GM12864 (cell line): Measurements from ENCODE around the gene CACNA2D1.
"Not testable (repeated sequence)": the region's sequence is repeated elsewhere in the genome, so short reads cannot be mapped to it uniquely, and the experiment has no call there.

Source experiments
- DNase-seq: peaks from one replicate; pipeline ENCODE4 v3.0.0-alpha.2; 2011; ENCODE audit warnings: low read depth
- H3K4me3 ChIP-seq: 2 replicates; pipeline ENCODE4 v1.5.1; 2011; ENCODE audit warnings: mild to moderate bottlenecking, low read depth, low read length, control low read depth
- TF ChIP-seq, protein P1 (sequence below): IDR thresholded peaks from 2 replicates; pipeline ENCODE4 v1.5.1; 2011; ENCODE audit warnings: low read depth, mild to moderate bottlenecking, moderate library complexity, low read length, control low read depth, inconsistent platforms; ENCODE audit errors: missing control alignments

CACNA2D1 gene

DNA sequence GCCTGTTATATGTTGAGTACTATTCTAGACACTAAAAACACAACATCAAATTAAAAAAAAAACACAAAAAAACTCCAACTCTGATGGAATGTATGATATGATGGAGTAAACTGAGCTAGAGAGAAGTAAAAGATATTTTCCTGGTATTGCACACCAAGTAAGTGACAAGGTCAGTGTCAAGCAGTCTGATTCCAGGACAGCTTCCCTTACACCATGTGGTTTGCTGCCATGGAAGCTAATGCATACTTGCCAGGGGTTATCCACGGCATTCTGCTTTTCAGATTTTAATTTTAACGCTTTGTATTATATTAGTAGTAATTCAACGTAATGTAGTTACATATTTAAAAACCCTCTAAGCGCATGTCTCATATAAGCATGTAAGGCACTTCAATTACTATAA, 48.4 kb downstream of the CACNA2D1 start:
- no peak overlapping the region for H3K4me3 ChIP-seq
- no peak for DNase-seq
- TF ChIP-seq, protein P1, sequence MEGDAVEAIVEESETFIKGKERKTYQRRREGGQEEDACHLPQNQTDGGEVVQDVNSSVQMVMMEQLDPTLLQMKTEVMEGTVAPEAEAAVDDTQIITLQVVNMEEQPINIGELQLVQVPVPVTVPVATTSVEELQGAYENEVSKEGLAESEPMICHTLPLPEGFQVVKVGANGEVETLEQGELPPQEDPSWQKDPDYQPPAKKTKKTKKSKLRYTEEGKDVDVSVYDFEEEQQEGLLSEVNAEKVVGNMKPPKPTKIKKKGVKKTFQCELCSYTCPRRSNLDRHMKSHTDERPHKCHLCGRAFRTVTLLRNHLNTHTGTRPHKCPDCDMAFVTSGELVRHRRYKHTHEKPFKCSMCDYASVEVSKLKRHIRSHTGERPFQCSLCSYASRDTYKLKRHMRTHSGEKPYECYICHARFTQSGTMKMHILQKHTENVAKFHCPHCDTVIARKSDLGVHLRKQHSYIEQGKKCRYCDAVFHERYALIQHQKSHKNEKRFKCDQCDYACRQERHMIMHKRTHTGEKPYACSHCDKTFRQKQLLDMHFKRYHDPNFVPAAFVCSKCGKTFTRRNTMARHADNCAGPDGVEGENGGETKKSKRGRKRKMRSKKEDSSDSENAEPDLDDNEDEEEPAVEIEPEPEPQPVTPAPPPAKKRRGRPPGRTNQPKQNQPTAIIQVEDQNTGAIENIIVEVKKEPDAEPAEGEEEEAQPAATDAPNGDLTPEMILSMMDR, result no peak

DNA sequence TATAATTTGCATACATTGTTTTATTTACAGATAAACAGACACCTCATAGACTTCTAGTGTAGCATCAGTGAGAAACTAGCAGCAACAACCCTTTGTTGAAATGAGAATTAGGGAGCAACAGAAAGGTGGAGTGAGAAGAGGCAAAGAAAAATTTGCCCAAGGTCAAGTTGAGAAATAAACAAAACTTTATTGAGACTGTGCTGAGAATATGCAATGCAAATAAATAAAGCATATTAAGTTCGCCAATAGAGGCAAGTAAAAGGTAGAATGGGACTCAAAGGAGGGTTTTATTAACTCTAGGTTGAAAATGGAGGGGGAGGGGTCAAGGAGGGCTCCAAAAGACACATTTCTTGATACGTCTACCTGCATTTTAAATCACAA, 49.7 kb downstream of the CACNA2D1 start:
- no peak overlapping the region for H3K4me3 ChIP-seq
- TF ChIP-seq, protein P1, result no peak
- no peak for DNase-seq

DNA sequence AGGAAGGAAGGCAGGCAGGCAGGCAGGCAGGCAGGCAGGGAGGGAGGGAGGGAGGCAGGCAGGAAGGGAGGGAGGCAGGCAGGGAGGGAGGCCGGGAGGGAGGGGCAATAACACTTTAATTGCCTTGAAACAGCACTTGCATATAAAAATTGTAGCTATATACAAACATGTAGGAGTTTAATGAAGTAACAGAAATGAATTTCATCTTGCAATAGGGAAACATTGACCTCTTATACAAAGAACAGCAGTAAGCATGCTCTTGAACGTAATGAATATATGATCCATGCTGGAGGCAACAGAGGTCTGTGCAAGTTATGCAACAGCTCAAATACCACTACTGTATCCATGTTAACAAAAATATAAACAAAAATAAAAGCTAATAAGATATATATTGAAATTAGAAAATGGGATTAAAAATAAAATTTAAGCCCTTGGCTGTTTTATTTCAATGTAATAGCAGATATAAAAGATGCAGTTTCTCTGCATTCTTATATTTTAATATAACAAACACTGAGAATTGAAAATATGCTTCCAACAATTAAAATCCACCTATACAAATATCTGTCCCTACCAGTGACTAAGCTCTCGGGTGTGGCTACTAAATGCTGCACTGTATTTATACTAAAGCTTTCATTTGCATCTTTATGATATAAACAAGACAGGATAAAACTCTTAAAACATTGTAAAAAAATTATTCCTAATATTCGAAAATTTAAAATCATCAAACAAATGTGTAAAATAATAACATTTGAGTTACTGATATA, 50.3 kb downstream of the CACNA2D1 start:
- no peak for DNase-seq
- TF ChIP-seq, protein P1, result no peak
- no peak overlapping the region for H3K4me3 ChIP-seq

DNA sequence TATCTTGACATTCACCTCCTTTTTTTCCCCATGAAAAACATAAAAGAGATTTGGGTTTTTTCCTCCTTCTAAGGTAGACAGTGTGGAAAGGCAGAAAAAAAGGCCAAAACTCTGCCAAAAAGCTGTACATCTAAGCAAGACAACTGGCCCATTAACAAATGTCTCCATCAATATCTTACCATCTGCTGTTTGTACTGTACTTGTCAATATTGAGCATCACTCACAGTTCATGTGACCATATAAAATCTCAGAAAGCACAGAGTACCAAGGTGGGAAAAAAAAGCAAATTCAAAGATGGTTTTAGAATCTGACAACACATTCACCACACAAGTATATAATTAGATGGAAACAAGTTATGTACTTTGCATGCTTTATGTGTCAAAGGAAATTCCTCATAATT, 52.6 kb downstream of the CACNA2D1 start:
- DNase-seq, result no peak
- TF ChIP-seq, protein P1, result no peak
- no peak overlapping the region for H3K4me3 ChIP-seq

DNA sequence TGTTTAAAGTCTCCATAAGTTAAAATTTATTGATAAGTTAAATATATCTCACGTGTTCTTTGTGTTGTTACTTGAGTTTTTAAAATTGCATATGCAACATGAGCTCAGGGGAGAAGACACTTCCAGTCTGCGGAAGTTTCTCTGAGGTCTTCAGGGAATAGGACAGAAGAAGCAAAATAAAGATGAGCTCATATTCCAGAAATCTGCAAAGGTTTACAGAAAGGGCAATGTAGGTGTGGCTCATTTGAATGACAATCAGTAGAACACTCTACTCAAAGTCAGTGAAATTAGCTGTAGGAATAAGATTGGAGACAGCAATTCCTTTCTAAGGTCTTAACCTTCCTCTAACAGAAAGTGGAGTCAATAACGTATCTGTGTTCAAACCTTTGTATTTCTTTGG, 53.7 kb downstream of the CACNA2D1 start:
- TF ChIP-seq, protein P1, result no peak
- no peak for DNase-seq
- H3K4me3 ChIP-seq, result no peak overlapping the region

DNA sequence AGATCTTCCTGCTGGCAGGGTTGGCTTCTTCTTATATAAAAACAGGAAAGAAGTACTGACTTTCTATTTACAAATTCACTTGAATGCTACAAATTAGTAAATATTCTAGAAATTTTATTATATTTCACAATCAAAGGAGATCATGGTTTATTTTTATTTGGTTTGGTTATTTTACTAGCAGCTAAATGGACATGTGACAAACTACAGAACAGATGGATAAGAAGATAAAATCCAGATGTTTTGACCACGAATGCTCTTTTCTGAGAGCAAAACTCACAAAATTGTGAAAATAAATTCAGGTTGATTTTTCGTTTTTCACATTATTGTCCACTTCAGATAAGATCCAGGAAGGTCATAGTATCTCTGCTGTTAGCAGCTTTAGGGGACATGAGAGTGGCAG, 55.4 kb downstream of the CACNA2D1 start:
- no peak overlapping the region for H3K4me3 ChIP-seq
- TF ChIP-seq, protein P1, result no peak
- DNase-seq, result no peak

DNA sequence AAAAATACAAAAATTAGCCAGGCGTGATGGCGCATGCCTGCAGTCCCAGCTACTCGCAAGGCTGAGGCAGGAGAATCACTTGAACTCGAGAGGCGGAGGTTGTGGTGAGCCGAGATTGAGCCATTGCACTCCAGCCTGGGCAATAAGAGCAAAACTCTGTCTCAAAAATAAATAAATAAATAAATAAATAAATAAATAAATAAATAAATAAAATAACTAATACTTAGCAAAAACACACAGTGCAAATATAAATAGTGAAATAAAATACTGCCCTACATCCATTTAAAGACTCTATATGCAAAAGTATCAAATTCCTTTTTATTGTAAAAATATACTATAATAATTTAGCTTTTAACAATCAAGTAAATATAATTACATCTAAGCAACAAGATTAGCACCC, 57.0 kb downstream of the CACNA2D1 start:
- not testable (repeated sequence) for DNase-seq, H3K4me3 ChIP-seq

DNA sequence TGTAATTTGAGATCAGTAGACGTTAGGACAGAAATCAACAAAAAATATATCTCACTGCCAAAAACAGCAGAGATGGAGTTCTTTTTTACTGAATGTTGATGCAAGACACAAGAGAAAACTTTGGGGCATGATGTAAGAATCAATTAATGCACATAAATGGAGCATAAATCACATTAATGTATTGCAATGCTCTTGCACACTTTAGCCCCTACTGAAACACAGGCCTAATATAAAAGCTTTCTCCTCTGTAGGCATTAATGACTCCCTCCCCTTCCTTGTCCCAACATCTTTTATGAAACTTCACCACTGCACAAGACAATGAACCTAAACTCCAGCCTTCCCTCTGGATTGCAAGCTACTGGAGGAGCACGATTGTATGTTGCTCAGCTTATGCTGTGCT, 58.8 kb downstream of the CACNA2D1 start:
- no peak for DNase-seq
- TF ChIP-seq, protein P1, result no peak
- no peak overlapping the region for H3K4me3 ChIP-seq
